ENCODE measurements around the gene CCL2.

DNA sequence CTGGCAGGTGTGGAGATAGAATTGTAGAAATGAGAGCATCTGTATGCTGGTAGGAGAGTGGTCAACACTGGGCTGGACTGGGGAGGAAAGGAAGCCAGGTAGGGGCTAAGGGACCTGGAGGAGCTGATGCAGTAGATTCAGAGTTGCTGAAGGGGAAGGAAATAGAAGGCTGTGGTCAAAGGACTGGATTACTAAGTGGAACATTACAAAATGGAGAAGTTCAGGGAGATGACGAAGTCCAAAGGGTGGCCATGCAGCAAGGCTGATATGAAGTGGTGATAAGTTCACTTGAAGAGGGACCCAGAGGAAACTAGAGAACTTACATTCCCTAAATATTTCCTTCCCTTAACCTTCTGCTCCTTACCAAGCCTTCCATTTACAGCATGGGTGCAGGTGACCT, 8.6 kb upstream of the CCL2 start:
- TF ChIP-seq POLR2AphosphoS5 (IDR thresholded peaks at IDR 0.05; ENCODE audit: borderline replicate concordance, low read depth, low read length) (no peak), EZH2 (IDR thresholded peaks at IDR 0.05) (no peak)
